ENCODE results near the gene S100A9. TPM values are rescaled to one million over a fixed set of nuclear protein-coding genes. Genes with fewer than 3 reads are reported as not detected.

The S100A9 gene
- total RNA-seq, 1 experiment from 2014 or later: not detected

DNA sequence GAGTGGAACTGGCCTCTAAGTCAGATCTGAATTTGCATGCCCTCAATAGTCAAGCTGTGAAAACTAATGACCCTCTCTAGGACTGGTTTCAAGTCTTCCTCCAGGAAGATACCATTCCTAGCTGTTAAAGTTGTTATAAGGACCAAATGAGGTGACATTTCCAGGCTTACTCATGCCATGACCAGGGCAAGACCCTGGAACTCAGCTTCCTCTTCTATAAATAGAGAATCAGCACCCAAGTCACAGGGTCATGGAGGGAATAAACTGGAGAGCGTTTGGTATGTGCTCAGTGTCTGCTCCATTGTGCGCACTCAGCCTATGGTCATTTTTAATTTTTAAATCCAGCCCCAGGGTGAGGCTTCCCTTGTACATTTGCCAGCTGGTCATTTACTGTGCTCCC lies 2.5 kb downstream of the S100A9 start:
- no peaks in the 10 kb centered on the region for H3K36me3 ChIP-seq
- H3K9me3 ChIP-seq (replicated peaks): no peaks in the 10 kb centered on the region; the same call in 1 of the 2 replicates
- H3K27me3 ChIP-seq (replicated peaks): peaks cover 24% of the 10 kb centered on the region
- H3K4me3 ChIP-seq: no peak overlapping the region
- DNase-seq (ENCODE audit: low read depth in 1 of 2, low spot score in 2 of 2): no peak
- no peaks in the 10 kb centered on the region for H3K4me1 ChIP-seq (replicated peaks)
- no peak overlapping the region for H3K27ac ChIP-seq

DNA sequence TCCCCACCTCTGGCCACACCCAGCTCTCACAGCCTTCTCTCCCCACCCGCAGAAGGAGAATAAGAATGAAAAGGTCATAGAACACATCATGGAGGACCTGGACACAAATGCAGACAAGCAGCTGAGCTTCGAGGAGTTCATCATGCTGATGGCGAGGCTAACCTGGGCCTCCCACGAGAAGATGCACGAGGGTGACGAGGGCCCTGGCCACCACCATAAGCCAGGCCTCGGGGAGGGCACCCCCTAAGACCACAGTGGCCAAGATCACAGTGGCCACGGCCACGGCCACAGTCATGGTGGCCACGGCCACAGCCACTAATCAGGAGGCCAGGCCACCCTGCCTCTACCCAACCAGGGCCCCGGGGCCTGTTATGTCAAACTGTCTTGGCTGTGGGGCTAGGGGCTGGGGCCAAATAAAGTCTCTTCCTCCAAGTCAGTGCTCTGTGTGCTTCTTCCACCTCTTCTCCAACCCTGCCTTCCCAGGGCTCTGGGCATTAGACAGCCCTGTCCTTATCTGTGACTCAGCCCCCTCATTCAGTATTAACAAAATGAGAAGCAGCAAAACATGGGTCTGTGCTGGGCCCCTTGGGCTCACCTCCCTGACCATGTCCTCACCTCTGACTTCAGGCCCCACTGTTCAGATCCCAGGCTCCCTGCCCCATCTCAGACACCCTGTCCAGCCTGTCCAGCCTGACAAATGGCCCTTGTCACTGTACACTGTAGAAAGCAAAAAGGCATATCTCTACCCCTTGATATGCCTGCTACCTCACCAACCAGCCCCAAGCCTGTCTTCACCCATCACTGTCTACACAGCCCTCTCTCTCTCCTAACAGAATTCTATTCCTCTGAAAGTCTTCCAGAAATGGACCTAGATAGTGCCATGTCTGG lies 3.2 kb downstream of the S100A9 start:
- Histone ChIP-seq H3K27ac (no peak overlapping the region), H3K4me3 (no peak overlapping the region), H3K27me3 (replicated peaks) (peaks cover 24% of the 10 kb centered on the region), H3K36me3 (no peaks in the 10 kb centered on the region), H3K4me1 (replicated peaks) (no peaks in the 10 kb centered on the region), H3K9me3 (replicated peaks) (no peaks in the 10 kb centered on the region; the same call in 1 of the 2 replicates)
- DNase-seq (ENCODE audit: low read depth in 1 of 2, low spot score in 2 of 2): peak in 1 of 2 experiments; percentile 24

DNA sequence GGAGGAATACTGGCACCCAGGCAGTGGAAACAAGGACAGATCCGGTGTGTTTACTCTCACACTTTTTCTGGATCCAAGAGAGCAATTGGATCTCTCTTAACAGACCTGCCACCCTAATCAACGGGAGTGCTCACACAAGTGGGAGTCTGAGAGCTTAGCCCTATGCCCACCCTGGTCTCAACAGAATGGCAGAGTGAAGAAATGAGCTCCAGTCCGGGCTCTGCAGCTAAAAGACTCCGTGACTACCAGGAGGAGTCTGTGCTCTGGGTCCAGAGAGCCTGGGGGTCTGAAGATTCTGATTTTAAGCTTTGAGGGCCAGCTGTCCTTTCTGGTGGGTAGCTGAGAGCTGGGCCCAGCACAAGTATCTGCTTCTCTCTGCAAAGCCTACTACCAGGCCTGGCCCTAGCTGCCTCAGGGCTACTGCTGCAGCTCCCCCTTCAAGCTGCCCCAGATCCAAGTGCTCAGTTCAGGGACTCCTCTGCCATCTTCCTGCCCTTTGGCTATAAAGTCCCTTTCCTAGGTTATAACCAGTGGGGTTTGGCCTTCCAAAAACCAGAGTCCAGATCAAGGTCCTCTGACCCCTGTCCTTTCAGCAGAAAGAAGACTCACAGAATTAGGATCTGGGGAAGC lies 3.9 kb downstream of the S100A9 start:
- H3K4me3 ChIP-seq: no peak overlapping the region
- no peaks in the 10 kb centered on the region; the same call in 1 of the 2 replicates for H3K9me3 ChIP-seq (replicated peaks)
- H3K4me1 ChIP-seq (replicated peaks): no peaks in the 10 kb centered on the region
- no peak for DNase-seq (ENCODE audit: low read depth in 1 of 2, low spot score in 2 of 2)
- H3K27ac ChIP-seq: no peak overlapping the region
- H3K36me3 ChIP-seq: no peaks in the 10 kb centered on the region
- peaks cover 29% of the 10 kb centered on the region for H3K27me3 ChIP-seq (replicated peaks)

DNA sequence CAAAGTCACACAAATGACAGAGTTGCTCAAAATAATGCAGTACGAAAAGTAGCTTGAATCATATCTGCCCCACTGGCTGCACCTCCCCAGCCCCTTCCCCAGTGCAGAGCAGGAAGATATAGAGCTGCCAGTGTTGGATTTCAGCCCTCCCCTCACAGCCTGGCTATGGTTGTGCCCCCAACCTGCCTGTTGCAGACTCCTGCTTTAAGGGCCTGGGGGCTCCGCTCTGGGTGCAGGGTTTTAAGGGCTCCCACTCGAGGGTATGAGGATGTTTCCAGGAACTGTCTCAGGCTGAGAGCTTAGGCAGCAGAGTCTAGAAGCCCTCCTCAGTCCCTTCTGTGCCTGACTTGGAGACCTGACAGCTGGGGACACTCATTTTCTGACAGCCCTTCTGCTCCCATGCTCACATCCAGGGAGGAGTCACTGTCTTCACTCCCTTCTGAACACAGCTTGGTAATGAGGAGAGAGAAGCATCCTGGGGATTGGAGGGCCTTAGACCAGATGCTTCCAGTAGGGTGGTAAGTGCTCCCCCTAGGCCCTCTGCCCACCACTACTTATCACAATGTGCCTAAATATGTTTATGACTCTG lies 4.6 kb downstream of the S100A9 start:
- Histone ChIP-seq H3K4me1 (replicated peaks) (no peaks in the 10 kb centered on the region), H3K27me3 (replicated peaks) (peaks cover 23% of the 10 kb centered on the region), H3K4me3 (no peak overlapping the region), H3K9me3 (replicated peaks) (no peaks in the 10 kb centered on the region; the same call in 1 of the 2 replicates), H3K36me3 (no peaks in the 10 kb centered on the region), H3K27ac (no peak overlapping the region)
- no peak for DNase-seq (ENCODE audit: low read depth in 1 of 2, low spot score in 2 of 2)

DNA sequence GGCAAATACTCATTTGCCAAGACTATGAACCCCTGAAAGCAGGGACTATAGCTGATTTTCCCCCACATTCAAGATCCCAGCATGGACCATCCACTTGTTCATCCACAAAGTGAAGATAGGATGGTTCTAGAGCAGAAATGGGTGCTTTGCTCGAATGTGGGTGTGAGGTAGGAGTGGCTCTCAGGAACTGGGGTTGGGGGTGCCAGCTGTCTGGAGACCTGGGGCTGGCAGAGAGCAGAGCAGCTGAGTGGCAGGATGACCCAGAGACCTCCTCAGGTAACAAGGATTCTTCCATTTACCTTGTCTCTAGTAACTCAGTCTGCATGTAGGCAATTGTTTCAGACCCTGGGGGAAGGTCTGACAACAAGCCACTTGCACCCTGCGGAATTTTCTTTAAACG lies 6.0 kb downstream of the S100A9 start:
- peaks cover 15% of the 10 kb centered on the region; the same call in 1 of the 2 replicates for H3K27me3 ChIP-seq (replicated peaks)
- no peak for DNase-seq (ENCODE audit: low read depth in 1 of 2, low spot score in 2 of 2)

DNA sequence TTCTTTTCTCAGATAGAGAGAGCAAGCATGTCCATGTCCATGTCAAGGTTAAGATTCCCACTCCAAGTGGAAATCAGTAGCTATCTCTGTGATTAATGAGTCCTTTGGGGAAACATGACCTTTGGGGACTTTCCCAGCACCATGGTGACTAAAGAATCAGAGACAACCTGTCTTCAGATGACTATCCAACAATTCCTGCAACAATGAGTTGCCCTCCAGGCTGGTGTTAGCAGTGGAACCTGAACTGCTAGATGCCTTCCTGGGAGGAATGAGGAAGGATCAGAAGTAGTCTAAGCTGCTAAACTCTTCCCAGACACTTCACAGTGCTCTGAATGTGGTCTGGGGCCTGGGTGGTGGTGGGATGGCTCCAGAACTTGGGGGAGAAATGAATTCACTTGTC lies 6.5 kb downstream of the S100A9 start:
- Histone ChIP-seq H3K27me3 (replicated peaks) (peaks cover 15% of the 10 kb centered on the region; the same call in 1 of the 2 replicates), H3K27ac (no peak overlapping the region)

More for the DNA sequence above, 6.0 kb downstream of the S100A9 start:
- Histone ChIP-seq H3K4me3 (no peak overlapping the region), H3K27ac (no peak overlapping the region), H3K9me3 (replicated peaks) (no peaks in the 10 kb centered on the region; the same call in 1 of the 2 replicates), H3K4me1 (replicated peaks) (no peaks in the 10 kb centered on the region), H3K36me3 (no peaks in the 10 kb centered on the region)

DNA sequence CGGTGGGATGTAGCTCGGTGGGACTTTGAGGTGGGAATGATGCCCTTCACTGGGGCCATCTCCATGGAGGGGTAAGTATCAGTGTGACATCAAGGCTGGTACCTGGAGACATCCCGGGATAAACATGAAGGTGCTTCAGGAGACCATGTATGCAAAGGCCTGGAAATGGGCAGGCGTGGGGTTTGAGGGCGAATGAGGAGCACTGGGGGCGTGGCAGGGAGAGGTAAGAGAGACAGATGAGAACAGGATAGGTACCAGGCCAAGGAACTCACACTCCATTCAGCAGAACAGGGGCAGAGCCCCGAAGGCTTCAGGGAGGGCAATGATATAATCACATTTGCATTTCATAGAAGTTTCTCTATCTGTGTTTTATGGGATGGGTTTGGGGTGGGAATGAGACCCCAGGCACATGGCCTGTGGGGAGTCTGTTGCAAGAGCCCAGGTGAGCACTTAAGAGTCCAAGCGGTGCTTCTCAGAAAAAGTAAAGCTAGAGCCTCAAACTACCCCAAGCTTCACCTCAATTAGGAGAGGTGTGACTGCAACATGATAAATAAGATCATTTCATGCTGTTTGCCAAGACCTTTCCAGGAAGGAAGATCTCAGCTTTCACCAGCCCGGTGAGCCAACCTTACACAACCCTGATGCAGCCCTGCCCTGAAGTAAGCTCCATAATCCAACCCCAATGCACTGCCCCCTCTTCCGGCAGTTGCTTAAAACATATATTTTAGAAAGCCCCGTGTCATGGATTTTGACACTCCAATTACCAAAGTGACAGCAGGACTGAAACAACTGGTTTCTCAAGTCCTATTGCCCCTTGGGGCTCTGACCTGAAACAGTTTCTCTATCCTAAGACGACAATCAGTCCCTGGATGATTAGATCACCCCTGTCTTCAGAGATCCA lies 7.4 kb downstream of the S100A9 start:
- Histone ChIP-seq H3K9me3 (replicated peaks) (no peaks in the 10 kb centered on the region; the same call in 1 of the 2 replicates), H3K4me3 (no peak overlapping the region), H3K4me1 (replicated peaks) (no peaks in the 10 kb centered on the region), H3K27ac (no peak overlapping the region), H3K27me3 (replicated peaks) (peaks cover 15% of the 10 kb centered on the region), H3K36me3 (no peaks in the 10 kb centered on the region)
- no peak for DNase-seq (ENCODE audit: low read depth in 1 of 2, low spot score in 2 of 2)

More for the DNA sequence above, 6.5 kb downstream of the S100A9 start:
- no peaks in the 10 kb centered on the region for H3K4me1 ChIP-seq (replicated peaks)
- no peaks in the 10 kb centered on the region for H3K36me3 ChIP-seq
- DNase-seq (ENCODE audit: low read depth in 1 of 2, low spot score in 2 of 2): no peak
- no peaks in the 10 kb centered on the region; the same call in 1 of the 2 replicates for H3K9me3 ChIP-seq (replicated peaks)
- H3K4me3 ChIP-seq: no peak overlapping the region

DNA sequence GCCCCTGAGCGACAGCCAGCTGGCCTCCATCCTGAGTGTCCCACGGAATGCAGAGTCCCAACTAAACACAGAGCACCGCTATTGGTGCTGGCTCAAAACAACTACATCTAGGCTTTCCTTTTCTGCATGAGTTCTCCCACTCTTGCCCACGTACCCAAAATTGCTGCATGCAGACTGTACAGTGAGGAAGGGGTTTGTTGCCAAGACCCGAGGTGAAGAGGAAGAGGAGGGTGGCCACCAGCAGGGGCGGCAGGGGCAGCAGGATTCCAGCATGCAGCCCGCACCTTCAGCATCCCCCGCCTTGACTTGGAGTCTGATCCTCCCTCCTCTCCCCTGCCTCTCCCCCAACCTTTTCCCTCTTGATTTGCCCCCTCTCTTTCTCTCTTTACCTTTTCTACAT lies 8.0 kb downstream of the S100A9 start:
- no peaks in the 10 kb centered on the region for H3K36me3 ChIP-seq
- no peak overlapping the region for H3K27ac ChIP-seq
- H3K4me3 ChIP-seq: no peak overlapping the region
- no peak for DNase-seq (ENCODE audit: low read depth in 1 of 2, low spot score in 2 of 2)
- H3K27me3 ChIP-seq (replicated peaks): peaks cover 15% of the 10 kb centered on the region
- H3K4me1 ChIP-seq (replicated peaks): no peaks in the 10 kb centered on the region
- H3K9me3 ChIP-seq (replicated peaks): no peaks in the 10 kb centered on the region; the same call in 1 of the 2 replicates

DNA sequence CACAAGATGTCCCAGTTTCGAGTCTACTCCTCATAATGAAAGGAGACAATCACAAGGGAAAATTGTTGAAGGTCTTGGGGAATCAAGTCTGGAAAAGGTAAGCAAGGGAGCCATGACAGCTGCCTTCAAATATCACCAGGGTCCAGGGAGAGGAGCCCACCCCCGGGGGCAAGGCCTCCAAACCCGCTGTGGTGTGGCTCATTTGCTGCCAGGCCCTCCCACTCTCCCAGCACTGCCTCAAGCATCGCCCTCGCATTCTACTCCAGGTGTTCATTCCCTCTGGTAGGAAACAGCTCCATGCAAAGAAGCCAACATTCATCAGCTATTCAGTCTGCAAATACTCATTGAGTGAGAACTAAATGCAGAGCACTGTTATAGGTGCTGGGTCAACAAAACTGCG lies 8.6 kb downstream of the S100A9 start:
- H3K27me3 ChIP-seq (replicated peaks): peaks cover 15% of the 10 kb centered on the region
- no peaks in the 10 kb centered on the region for H3K4me1 ChIP-seq (replicated peaks)
- no peak overlapping the region for H3K4me3 ChIP-seq
- no peaks in the 10 kb centered on the region for H3K36me3 ChIP-seq
- H3K9me3 ChIP-seq (replicated peaks): no peaks in the 10 kb centered on the region; the same call in 1 of the 2 replicates
- no peak overlapping the region for H3K27ac ChIP-seq
- no peak for DNase-seq (ENCODE audit: low read depth in 1 of 2, low spot score in 2 of 2)

DNA sequence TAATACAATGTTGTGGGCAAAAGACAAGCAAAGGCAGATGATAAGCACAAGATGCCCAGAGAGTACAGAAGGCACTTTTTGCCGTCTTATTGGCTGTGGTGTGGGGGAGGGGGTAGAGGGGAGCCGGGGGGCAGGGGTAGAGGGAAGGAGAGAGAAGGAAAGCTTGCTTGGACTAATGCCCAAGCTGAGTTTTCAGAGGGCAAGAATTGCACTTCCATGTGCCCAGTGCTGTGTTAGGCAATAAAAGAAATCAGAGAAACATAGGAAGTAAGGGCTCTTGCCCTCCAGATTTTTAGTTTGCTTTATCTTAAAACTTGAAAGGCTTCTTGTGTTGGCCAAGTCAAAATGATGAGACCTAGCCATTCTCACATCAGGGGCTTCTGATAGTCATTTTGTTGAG lies 9.4 kb downstream of the S100A9 start:
- DNase-seq (ENCODE audit: low read depth in 1 of 2, low spot score in 2 of 2): no peak

DNA sequence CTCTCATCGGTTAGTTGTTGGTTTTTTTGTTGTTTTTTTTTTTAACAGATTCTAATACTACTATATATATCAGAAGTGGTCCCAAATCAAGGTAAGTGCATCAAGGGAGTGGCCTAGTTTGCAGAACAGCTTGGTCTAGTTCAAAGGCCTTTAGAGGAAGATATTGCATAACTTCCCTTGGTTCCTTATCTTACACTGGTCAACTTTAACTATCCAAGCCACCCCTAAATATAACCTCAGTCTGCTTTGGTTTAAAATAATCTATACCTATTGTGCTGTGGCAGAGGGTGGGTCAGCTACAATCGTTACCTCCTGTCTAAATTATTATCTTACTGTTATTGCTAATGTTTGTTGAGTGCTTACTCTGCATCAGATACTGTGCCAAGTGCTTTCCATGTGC lies 10.8 kb downstream of the S100A9 start:
- Histone ChIP-seq H3K4me1 (replicated peaks) (no peaks in the 10 kb centered on the region), H3K27me3 (replicated peaks) (peaks cover 12% of the 10 kb centered on the region), H3K9me3 (replicated peaks) (no peaks in the 10 kb centered on the region; the same call in 1 of the 2 replicates), H3K27ac (no peak overlapping the region), H3K4me3 (no peak overlapping the region), H3K36me3 (no peaks in the 10 kb centered on the region)
- no peak for DNase-seq (ENCODE audit: low read depth in 1 of 2, low spot score in 2 of 2)

More for the DNA sequence above, 9.4 kb downstream of the S100A9 start:
- H3K36me3 ChIP-seq: no peaks in the 10 kb centered on the region
- H3K27me3 ChIP-seq (replicated peaks): peaks cover 15% of the 10 kb centered on the region
- H3K4me1 ChIP-seq (replicated peaks): no peaks in the 10 kb centered on the region
- no peak overlapping the region for H3K27ac ChIP-seq
- no peaks in the 10 kb centered on the region; the same call in 1 of the 2 replicates for H3K9me3 ChIP-seq (replicated peaks)
- no peak overlapping the region for H3K4me3 ChIP-seq

DNA sequence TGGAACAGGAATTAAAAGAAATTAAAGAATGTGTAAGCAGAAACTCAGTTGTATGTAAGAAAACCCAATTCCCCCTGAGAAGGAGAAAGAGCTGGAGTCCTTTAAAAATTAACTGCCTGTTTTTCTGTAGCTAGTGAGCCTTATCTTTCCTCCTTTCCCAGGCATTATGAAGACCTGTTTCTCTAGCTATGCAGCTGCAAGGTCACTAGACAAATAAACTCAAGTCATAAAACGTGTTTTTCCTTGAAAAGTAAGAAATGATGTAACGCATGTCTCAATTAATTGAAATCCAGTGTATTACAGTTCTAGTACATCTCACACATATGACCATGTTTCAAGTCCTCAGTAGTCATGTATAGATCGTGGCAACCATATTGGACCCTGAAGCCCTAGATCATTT lies 12.5 kb downstream of the S100A9 start:
- no peaks in the 10 kb centered on the region for H3K36me3 ChIP-seq
- no peak overlapping the region for H3K4me3 ChIP-seq
- H3K4me1 ChIP-seq (replicated peaks): no peaks in the 10 kb centered on the region
- peaks cover 5% of the 10 kb centered on the region for H3K27me3 ChIP-seq (replicated peaks)
- H3K27ac ChIP-seq: no peak overlapping the region
- H3K9me3 ChIP-seq (replicated peaks): no peaks in the 10 kb centered on the region
- no peak for DNase-seq (ENCODE audit: low read depth in 1 of 2, low spot score in 2 of 2)

DNA sequence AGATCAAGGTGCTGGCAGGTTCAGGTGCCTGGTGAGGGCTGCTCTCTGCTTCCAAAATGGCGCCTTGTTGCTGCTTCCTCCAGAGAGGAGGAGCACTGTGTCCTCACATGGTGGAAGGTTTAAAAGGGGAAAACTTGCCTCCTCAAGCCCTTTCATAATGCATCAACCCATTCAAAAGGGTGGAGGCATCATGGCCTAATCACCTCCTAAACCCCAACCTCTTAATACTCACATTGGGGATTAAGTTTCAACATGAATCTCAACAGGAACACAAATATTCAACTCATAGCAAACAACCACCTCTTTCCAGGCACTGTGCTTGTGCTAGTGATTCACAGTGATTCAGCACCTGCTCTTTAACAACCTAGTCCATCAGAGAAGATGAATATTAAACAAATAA lies 13.6 kb downstream of the S100A9 start:
- no peaks in the 10 kb centered on the region for H3K36me3 ChIP-seq
- peaks cover 1% of the 10 kb centered on the region for H3K27me3 ChIP-seq (replicated peaks)
- H3K4me1 ChIP-seq (replicated peaks): no peaks in the 10 kb centered on the region
- no peak overlapping the region for H3K27ac ChIP-seq
- no peaks in the 10 kb centered on the region for H3K9me3 ChIP-seq (replicated peaks)
- DNase-seq (ENCODE audit: low read depth in 1 of 2, low spot score in 2 of 2): no peak
- H3K4me3 ChIP-seq: no peak overlapping the region

Data from SJSA1 (cell line).